H1 (cell line): ENCODE measurements around the gene NME9. TPM values are rescaled to one million over a fixed set of nuclear protein-coding genes. Genes with fewer than 3 reads are reported as not detected.

Source experiments
- CTCF ChIA-PET: fragments of 300-600 bp; sonication (Branson Sonifier 250); formaldehyde crosslinking; loops from one replicate; lab custom pipeline; 2021; ENCODE audit not compliant: partially characterized antibody; lab: Charles Lee
- POLR2A ChIA-PET: fragments of 300-600 bp; sonication (Branson Sonifier 250); formaldehyde crosslinking; loops from one replicate; lab custom pipeline; 2021; ENCODE audit warnings: inconsistent platforms; ENCODE audit not compliant: partially characterized antibody; lab: Charles Lee
- DNase-seq, 2 experiments: peaks; one replicate each; pipeline versions ENCODE4 v3.0.0 to v3.0.0-alpha.2; 2010 to 2022; ENCODE audit warnings: low spot score in 2 of 2, low read depth in 1 of 2, mixed read lengths in 1 of 2
- FAIRE-seq: peaks from 2 replicates; lab custom pipeline; 2011; peaks lifted over from hg19 to GRCh38; lab: Jason Lieb, UNC
- H2AFZ ChIP-seq: 2 replicates; pipeline ENCODE4 v1.8.1; 2012; ENCODE audit warnings: low read length, inconsistent platforms
- H2AK5ac ChIP-seq: 2 replicates; pipeline ENCODE4 v1.6.1; 2013; ENCODE audit warnings: low read depth, low read length
- H2BK120ac ChIP-seq: replicated peaks from 2 replicates; pipeline ENCODE3; 2013; ENCODE audit warnings: low read depth, low read length, inconsistent platforms
- H2BK12ac ChIP-seq: 2 replicates; pipeline ENCODE4 v1.6.1; 2013; ENCODE audit warnings: low read depth, low read length
- H2BK15ac ChIP-seq: 2 replicates; pipeline ENCODE4 v1.6.1; 2013; ENCODE audit warnings: low read length
- H2BK20ac ChIP-seq: 2 replicates; pipeline ENCODE4 v1.6.1; 2013; ENCODE audit warnings: low read length
- H2BK5ac ChIP-seq: 2 replicates; pipeline ENCODE4 v1.6.1; 2013; ENCODE audit warnings: low read depth, low read length
- H3K14ac ChIP-seq: 2 replicates; pipeline ENCODE4 v1.6.1; 2013; ENCODE audit warnings: inconsistent platforms; ENCODE audit not compliant: insufficient read length
- H3K18ac ChIP-seq: 2 replicates; pipeline ENCODE4 v1.6.1; 2013; ENCODE audit warnings: low read length; ENCODE audit errors: extremely low read depth
- H3K23ac ChIP-seq: 2 replicates; pipeline ENCODE4 v1.6.1; 2013; ENCODE audit warnings: inconsistent platforms; ENCODE audit not compliant: insufficient read length
- H3K23me2 ChIP-seq: 2 replicates; pipeline ENCODE4 v1.6.1; 2013; ENCODE audit warnings: low read depth, low read length
- H3K27ac ChIP-seq: 2 replicates; pipeline ENCODE4 v1.6.1; 2011; ENCODE audit warnings: low read depth, low read length, inconsistent platforms
- H3K27me3 ChIP-seq, 4 experiments: replicated peaks in 1 of 4; 1 replicate in 1 of 4; 2 replicates in 3 of 4; pipeline versions ENCODE4 v1.6.1 to v1.8.1; 2011 to 2013; ENCODE audit warnings: low read length in 3 of 4, mild to moderate bottlenecking in 3 of 4, inconsistent platforms in 2 of 4, mixed read lengths in 2 of 4, moderate library complexity in 1 of 4; ENCODE audit not compliant: control insufficient read depth in 3 of 4, insufficient read depth in 3 of 4; ENCODE audit errors: extremely low read depth in 1 of 4
- H3K36me3 ChIP-seq, 4 experiments: 2 replicates each; pipeline versions ENCODE4 v1.6.1 to v1.8.1; 2011 to 2013; ENCODE audit warnings: mild to moderate bottlenecking in 4 of 4, low read length in 3 of 4, moderate library complexity in 2 of 4, control low read depth in 1 of 4, inconsistent platforms in 1 of 4; ENCODE audit not compliant: insufficient read depth in 4 of 4, control insufficient read depth in 2 of 4
- H3K4ac ChIP-seq: replicated peaks from 2 replicates; pipeline ENCODE3; 2013; ENCODE audit warnings: low read length, low read depth, mixed read lengths, inconsistent platforms; ENCODE audit not compliant: insufficient read length
- H3K4me1 ChIP-seq, 4 experiments: replicated peaks in 1 of 4; 1 replicate in 1 of 4; 2 replicates in 3 of 4; pipeline versions ENCODE4 v1.6.1 to v1.8.1; 2011 to 2013; ENCODE audit warnings: low read length in 3 of 4, inconsistent platforms in 2 of 4, mixed read lengths in 1 of 4; ENCODE audit not compliant: insufficient read depth in 4 of 4, control insufficient read depth in 3 of 4
- H3K4me2 ChIP-seq, 2 experiments: 2 replicates each; pipeline versions ENCODE4 v1.6.1 to v1.8.1; 2011 to 2013; ENCODE audit warnings: low read depth in 2 of 2, low read length in 2 of 2, control low read depth in 1 of 2, inconsistent platforms in 1 of 2, mild to moderate bottlenecking in 1 of 2; ENCODE audit not compliant: insufficient read depth in 1 of 2
- H3K4me3 ChIP-seq, 4 experiments: fragments of 200-600, 300-600 bp in 1 of 4; sonication (generic), shearing (Covaris generic), sonication (Bioruptor Twin) in 1 of 4; 2 replicates each; pipeline versions ENCODE4 v1.5.1 to v1.8.1; 2011 to 2016; ENCODE audit warnings: low read length in 4 of 4, low read depth in 3 of 4, control low read depth in 2 of 4, inconsistent platforms in 2 of 4, mild to moderate bottlenecking in 2 of 4, mixed read lengths in 1 of 4, moderate library complexity in 1 of 4; ENCODE audit not compliant: insufficient read depth in 2 of 4; ENCODE audit errors: extremely low read depth in 1 of 4
- H3K56ac ChIP-seq: replicated peaks from 2 replicates; pipeline ENCODE3; 2013; ENCODE audit warnings: low read depth, mild to moderate bottlenecking, mixed read lengths, low read length, inconsistent platforms; ENCODE audit not compliant: insufficient read length
- H3K79me1 ChIP-seq: 2 replicates; pipeline ENCODE4 v1.6.1; 2013; ENCODE audit warnings: low read depth, low read length, control low read depth
- H3K79me2 ChIP-seq, 2 experiments: 2 replicates each; pipeline versions ENCODE4 v1.6.1 to v1.8.1; 2012 to 2013; ENCODE audit warnings: low read length in 2 of 2, mild to moderate bottlenecking in 2 of 2, inconsistent platforms in 1 of 2; ENCODE audit not compliant: insufficient read depth in 2 of 2, control insufficient read depth in 1 of 2
- H3K9ac ChIP-seq, 4 experiments: replicated peaks in 1 of 4; 1 replicate in 1 of 4; 2 replicates in 3 of 4; pipeline versions ENCODE4 v1.6.1 to v1.8.1; 2011 to 2013; ENCODE audit warnings: low read depth in 3 of 4, low read length in 3 of 4, control low read depth in 2 of 4, mild to moderate bottlenecking in 2 of 4, moderate library complexity in 2 of 4, inconsistent platforms in 1 of 4; ENCODE audit errors: extremely low read depth in 1 of 4
- H3K9me3 ChIP-seq, 2 experiments: 2 replicates each; pipeline versions ENCODE4 v1.6.1 to v1.8.1; 2012 to 2013; ENCODE audit warnings: mild to moderate bottlenecking in 2 of 2, moderate library complexity in 2 of 2, control low read depth in 1 of 2, inconsistent platforms in 1 of 2, low read depth in 1 of 2, low read length in 1 of 2, mixed read lengths in 1 of 2; ENCODE audit not compliant: insufficient read depth in 2 of 2
- H4K20me1 ChIP-seq, 2 experiments: replicated peaks in 1 of 2; 2 replicates each; pipeline versions ENCODE3 to v1.8.1; 2011 to 2013; ENCODE audit warnings: inconsistent platforms in 2 of 2, low read length in 2 of 2, mild to moderate bottlenecking in 1 of 2; ENCODE audit not compliant: insufficient read depth in 2 of 2, control insufficient read depth in 1 of 2
- H4K5ac ChIP-seq: 2 replicates; pipeline ENCODE4 v1.6.1; 2013; ENCODE audit warnings: low read length, low read depth, mixed read lengths, inconsistent platforms; ENCODE audit not compliant: insufficient read length
- H4K8ac ChIP-seq: 2 replicates; pipeline ENCODE4 v1.8.0; 2013; ENCODE audit warnings: mild to moderate bottlenecking, moderate library complexity, low read length, inconsistent platforms; ENCODE audit not compliant: insufficient read depth; ENCODE audit errors: extremely low read depth
- H4K91ac ChIP-seq: replicated peaks from 2 replicates; pipeline ENCODE3; 2013; ENCODE audit warnings: low read length, mixed read lengths, inconsistent platforms; ENCODE audit not compliant: insufficient read length
- BACH1 ChIP-seq: IDR thresholded peaks from 2 replicates; pipeline ENCODE4 v1.6.1; 2012; ENCODE audit warnings: low read length, improper control_type of control experiment
- CBX5 ChIP-seq: fragments of 300-800, 300-1000 bp; sonication (generic); IDR thresholded peaks from 2 replicates; pipeline ENCODE4 v1.7.1; 2016; ENCODE audit warnings: antibody characterized with exemption, low read length, low read depth
- CBX8 ChIP-seq: fragments of 300-800, 300-1000 bp; sonication (generic); IDR thresholded peaks from 2 replicates; pipeline ENCODE4 v1.7.1; 2016; ENCODE audit warnings: low read depth, low read length, borderline replicate concordance
- CHD2 ChIP-seq: IDR thresholded peaks from 2 replicates; pipeline ENCODE4 v1.6.1; 2012; ENCODE audit warnings: low read length, improper control_type of control experiment
- EGR1 ChIP-seq: IDR thresholded peaks from 2 replicates; pipeline ENCODE4 v1.6.1; 2011; ENCODE audit warnings: low read depth, low read length, borderline replicate concordance
- EP300 ChIP-seq, 2 experiments: IDR thresholded peaks; 1 replicate in 1 of 2; 2 replicates in 1 of 2; pipeline ENCODE4 v1.6.1; 2011 to 2012; ENCODE audit warnings: low read depth in 2 of 2, low read length in 2 of 2, mild to moderate bottlenecking in 2 of 2, borderline replicate concordance in 1 of 2, inconsistent platforms in 1 of 2, moderate library complexity in 1 of 2
- JUND ChIP-seq: IDR thresholded peaks from 2 replicates; pipeline ENCODE4 v1.6.1; 2011; ENCODE audit warnings: mild to moderate bottlenecking, improper control_type of control experiment, low read length
- NRF1 ChIP-seq: IDR thresholded peaks from 2 replicates; pipeline ENCODE4 v1.6.1; 2011; ENCODE audit warnings: mild to moderate bottlenecking, low read depth, low read length, improper control_type of control experiment
- POLR2AphosphoS5 ChIP-seq: IDR thresholded peaks from 2 replicates; pipeline ENCODE4 v1.6.1; 2011; ENCODE audit warnings: low read depth, low read length
- RAD21 ChIP-seq, 2 experiments: IDR thresholded peaks in 1 of 2; conservative IDR thresholded peaks in 1 of 2; 2 replicates each; pipeline ENCODE4 v1.6.1; 2011; ENCODE audit warnings: low read depth in 2 of 2, low read length in 2 of 2, improper control_type of control experiment in 1 of 2, inconsistent platforms in 1 of 2, mild to moderate bottlenecking in 1 of 2, moderate library complexity in 1 of 2
- SIRT6 ChIP-seq: IDR thresholded peaks from one replicate; pipeline ENCODE4 v1.7.1; 2012; ENCODE audit warnings: low read length, inconsistent platforms
- SP1 ChIP-seq: IDR thresholded peaks from 2 replicates; pipeline ENCODE4 v1.6.1; 2011; ENCODE audit warnings: low read depth, low read length
- TAF1 ChIP-seq: IDR thresholded peaks from 2 replicates; pipeline ENCODE4 v1.6.1; 2011; ENCODE audit warnings: mild to moderate bottlenecking, low read depth, low read length
- TCF12 ChIP-seq: IDR thresholded peaks from 2 replicates; pipeline ENCODE4 v1.6.1; 2011; ENCODE audit warnings: low read depth, mild to moderate bottlenecking, low read length
- WGBS, 2 experiments: shearing (Covaris generic) in 1 of 2; methylation state at CpG; one replicate each; pipeline versions ENCODE4 v1.1.6 to v1.1.7; 2013 to 2015; ENCODE audit warnings: low lambda C conversion rate in 2 of 2, mixed read lengths in 2 of 2, inconsistent platforms in 1 of 2, low coverage in 1 of 2, missing lambda C conversion rate in 1 of 2; ENCODE audit not compliant: insufficient replicate concordance in 2 of 2, insufficient coverage in 1 of 2, insufficient read length in 1 of 2; ENCODE audit errors: extremely low coverage in 1 of 2, missing lambda C conversion rate in 1 of 2; 5-methylcytosine and 5-hydroxymethylcytosine counted together
- polyA plus RNA-seq, 7 experiments: library from polyadenylated mRNA; depleted of rRNA in 3 of 7; stranded (reverse) in 5 of 7; unstranded in 2 of 7; fragments of >200 nt in 5 of 7; fragments of 200-250 nt in 2 of 7; gene quantifications; 1 replicate in 5 of 7; 2 replicates in 1 of 7; 4 replicates in 1 of 7; pipeline versions ENCODE4 v1.2.1 to v1.2.3, GENCODE V29; 2011 to 2013; ENCODE audit warnings: missing spikeins in 2 of 7, mixed read lengths in 2 of 7
- total RNA-seq: library from RNA; stranded (reverse); fragmentation: NEBNext Ultra II Directional; extraction: Animal tissue kit (Norgen Biotek cat#: 25700); gene quantifications from 2 replicates; pipeline ENCODE4 v1.2.1, GENCODE V29; 2021
- TF ChIP-seq, protein P1 (sequence below): IDR thresholded peaks from 2 replicates; pipeline ENCODE4 v1.6.1; 2011; ENCODE audit warnings: low read depth, mild to moderate bottlenecking, low read length; ENCODE audit not compliant: insufficient read depth

Gene NME9
- total and polyA plus RNA-seq, 2 of the 8 experiments (the other 6 are each of a cell fraction or from before 2014, with no cell fraction given), result 0.11 TPM; not detected in 1

DNA sequence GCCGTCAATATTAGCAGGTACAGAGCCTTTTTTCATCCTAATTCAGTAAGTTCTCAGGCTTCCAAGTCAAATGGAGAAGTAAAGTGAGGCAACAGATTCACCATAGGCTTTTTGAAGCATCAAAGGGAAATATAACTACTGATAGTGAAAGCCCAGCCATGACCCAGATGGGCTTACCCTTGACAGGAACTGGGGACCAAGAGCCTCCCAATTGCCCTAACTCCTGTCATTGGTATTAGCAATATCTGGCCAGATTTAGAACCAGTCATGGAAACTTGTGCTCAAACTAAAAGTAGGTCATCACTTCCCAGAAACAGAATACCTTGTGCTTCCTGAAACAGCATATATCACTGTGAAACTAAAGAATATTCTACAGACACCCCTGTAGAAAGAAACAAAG lies 33.0 kb downstream of the NME9 start:
- Histone ChIP-seq H3K79me1 (no peaks in the 10 kb centered on the region), H3K9me3 (no peaks in the 10 kb centered on the region), H3K79me2 (no peaks in the 10 kb centered on the region), H2BK15ac (no peak overlapping the region), H3K23ac (no peak overlapping the region), H2BK12ac (no peak overlapping the region), H3K23me2 (no peaks in the 10 kb centered on the region), H3K18ac (no peak overlapping the region), H3K4me2 (no peak overlapping the region), H3K4ac (no peak overlapping the region), H4K91ac (no peak overlapping the region), H2AK5ac (no peak overlapping the region), H2AFZ (no peak overlapping the region), H2BK120ac (no peak overlapping the region), H3K27me3 (no peaks in the 10 kb centered on the region), H4K20me1 (no peaks in the 10 kb centered on the region), H3K14ac (no peak overlapping the region), H3K9ac (no peak overlapping the region), H3K56ac (no peak overlapping the region), H3K4me3 (no peak overlapping the region), H3K36me3 (peaks cover 2 to 14% (median 9%) of the 10 kb centered on the region in 4 experiments; a peak in 6 of 8 replicates), H2BK5ac (no peak overlapping the region), H3K27ac (no peak overlapping the region), H4K5ac (no peak overlapping the region), H2BK20ac (no peak overlapping the region), H4K8ac (no peak overlapping the region), H3K4me1 (no peaks in the 10 kb centered on the region)
- DNase-seq (no peak), FAIRE-seq (no peak)
- 94% methylated on average over 1 of the region's 1 CpG; no CpG with 5 or more reads in 1 of the 2 experiments for WGBS, 2 experiments
- ChIA-PET CTCF (interaction anchor here (1.0 to 1.6 kb wide), 2 partner anchors 15 to 32 kb away, joined by 3 read pairs; no protein-coding TSS in a partner anchor), POLR2A (interaction anchor here (1.1 kb wide), 1 partner anchor 24 kb away, joined by 3 read pairs; no protein-coding TSS in a partner anchor)
- no peak for TF ChIP-seq TCF12
- TF ChIP-seq SIRT6, result no peak
- TF ChIP-seq EP300 (IDR thresholded peaks at IDR 0.05; ENCODE audit: borderline replicate concordance in 1 of 2, low read depth in 2 of 2, low read length in 2 of 2), result no peak
- no peak for TF ChIP-seq RAD21 (IDR thresholded peaks at IDR 0.05 in 1 of 2, conservative IDR thresholded peaks at IDR 0.05 in 1 of 2; ENCODE audit: low read depth in 2 of 2, low read length in 2 of 2)
- no peak for TF ChIP-seq NRF1
- TF ChIP-seq BACH1, result no peak
- TF ChIP-seq EGR1, result no peak
- TF ChIP-seq SP1, result no peak
- TF ChIP-seq CHD2, result no peak
- no peak for TF ChIP-seq CBX5
- no peak for TF ChIP-seq TAF1
- TF ChIP-seq POLR2AphosphoS5, result no peak
- no peak for TF ChIP-seq JUND
- TF ChIP-seq, protein P1, sequence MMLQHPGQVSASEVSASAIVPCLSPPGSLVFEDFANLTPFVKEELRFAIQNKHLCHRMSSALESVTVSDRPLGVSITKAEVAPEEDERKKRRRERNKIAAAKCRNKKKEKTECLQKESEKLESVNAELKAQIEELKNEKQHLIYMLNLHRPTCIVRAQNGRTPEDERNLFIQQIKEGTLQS, result no peak
- no peak for TF ChIP-seq CBX8
